Transverse colon (tissue), 4 donors: ENCODE measurements around the gene PYGM. TPM values are rescaled to one million over a fixed set of nuclear protein-coding genes. Genes with fewer than 3 reads are reported as not detected.

Source experiments
- DNase-seq: peaks from one replicate; pipeline ENCODE4 v3.0.0-alpha.2; 2019
- H3K27ac ChIP-seq, 4 donors: fragments of 200-600 bp; sonication (generic); 2 replicates each; pipeline ENCODE4 v1.5.1; 2016 to 2018; ENCODE audit warnings: inconsistent platforms in 4 of 4
- H3K27me3 ChIP-seq: fragments of 200-600 bp; sonication (generic); 2 replicates; pipeline ENCODE4 v1.5.1; 2017; ENCODE audit warnings: inconsistent platforms
- H3K36me3 ChIP-seq, 4 donors: fragments of 200-600 bp; sonication (generic); 2 replicates each; pipeline ENCODE4 v1.5.1; 2017 to 2019; ENCODE audit warnings: inconsistent platforms in 4 of 4
- H3K4me1 ChIP-seq, 4 donors: fragments of 200-600 bp; sonication (generic); 2 replicates each; pipeline ENCODE4 v1.5.1; 2017 to 2020; ENCODE audit warnings: inconsistent platforms in 4 of 4
- H3K4me3 ChIP-seq, 4 donors: fragments of 200-600 bp; sonication (generic); 1 replicate in 1 of 4; 2 replicates in 3 of 4; pipeline versions ENCODE4 v1.5.1 to v1.6.1; 2017 to 2019; ENCODE audit warnings: inconsistent platforms in 4 of 4
- H3K9me3 ChIP-seq, 2 donors: fragments of 200-600 bp; sonication (generic); 2 replicates each; pipeline ENCODE4 v1.5.1; 2017 to 2019; ENCODE audit warnings: inconsistent platforms in 2 of 2
- EP300 ChIP-seq: sonication (generic); formaldehyde crosslinking; IDR thresholded peaks from one replicate; pipeline ENCODE4 v1.6.1; 2017; ENCODE audit warnings: antibody characterized with exemption, low read depth
- POLR2A ChIP-seq: fragments of 450-650 bp; IDR thresholded peaks from one replicate; pipeline ENCODE4 v1.6.1; 2016; ENCODE audit warnings: antibody characterized with exemption, mild to moderate bottlenecking, moderate library complexity
- POLR2AphosphoS5 ChIP-seq, 3 donors: sonication (generic); formaldehyde crosslinking; IDR thresholded peaks; one replicate each; pipeline ENCODE4 v1.6.1; 2016; ENCODE audit warnings: antibody characterized with exemption in 3 of 3
- WGBS, 2 donors: methylation state at CpG; one replicate each; pipeline ENCODE4 v1.1.5; 2018; ENCODE audit warnings: low coverage in 1 of 2; 5-methylcytosine and 5-hydroxymethylcytosine counted together
- in situ Hi-C, 4 donors: fragments of 200-750 bp; cut with MboI; loops; one replicate each; pipeline versions ENCODE4 v1.15.0 to v1.15.1; 2017; ENCODE audit warnings: low sequenced_read_pairs in 3 of 4, low pct_ligation_motif_present in 1 of 4, low pct_unique_long_range_greater_than_20kb in 1 of 4
- intact Hi-C: fragments of 100-400 bp; cut with DNase I; formaldehyde crosslinking; loops from one replicate; pipeline ENCODE4 v1.15.1; 2023; ENCODE audit warnings: low total_unique reads
- total RNA-seq, 4 donors: library from RNA; depleted of rRNA; stranded (reverse); fragments of >200 nt; gene quantifications; one replicate each; pipeline ENCODE4 v1.1.0, GENCODE V29; 2016
- TF ChIP-seq, protein P1 (sequence below), 5 experiments: fragments of 200-600 bp in 3 of 5; fragments of 450-650 bp in 2 of 5; sonication (generic) in 3 of 5; IDR thresholded peaks; 1 replicate in 2 of 5; 2 replicates in 3 of 5; pipeline ENCODE4 v1.5.1; 2016 to 2017; ENCODE audit warnings: antibody characterized with exemption in 5 of 5, inconsistent platforms in 3 of 5, mild to moderate bottlenecking in 2 of 5, moderate library complexity in 1 of 5

Gene PYGM
- total RNA-seq, 4 donors from 2014 or later = 1.2 to 7.9 (median 2.2) TPM

GRCh38 chr11:64743591-64744543 lies 15.9 kb downstream of the PYGM start, which contains the start of gene RASGRP2:
Gene RASGRP2, minus strand, starts transcription at chr11:64744142. Its CDS starts 1,276 bp downstream, at chr11:64742866.
- H3K9me3 ChIP-seq = no peaks in the 10 kb centered on the region
- WGBS, 2 donors = 2% methylated on average over 43 of the region's 57 CpGs; no CpG with 5 or more reads in 1 of the 2 donors
- intact Hi-C loops = no loop called here
- peak within 1 kb of the TSS; percentile 85 to 95 (median 88) for H3K27ac ChIP-seq
- H3K36me3 ChIP-seq = no peaks in the 10 kb centered on the region
- in situ Hi-C loops = no loop called here
- peaks cover 6 to 41% (median 34%) of the 10 kb centered on the region in 4 donors for H3K4me1 ChIP-seq
- DNase-seq = peak; percentile 84
- peak within 1 kb of the TSS; percentile 32 to 56 (median 46) for H3K4me3 ChIP-seq
- H3K27me3 ChIP-seq = peaks cover 57% of the 10 kb centered on the region
- TF ChIP-seq EP300 (no peak), POLR2A (peak; percentile 30), POLR2AphosphoS5 (IDR thresholded peaks at IDR 0.05) (peak; percentile 44 to 72 (median 51))
- TF ChIP-seq, protein P1, sequence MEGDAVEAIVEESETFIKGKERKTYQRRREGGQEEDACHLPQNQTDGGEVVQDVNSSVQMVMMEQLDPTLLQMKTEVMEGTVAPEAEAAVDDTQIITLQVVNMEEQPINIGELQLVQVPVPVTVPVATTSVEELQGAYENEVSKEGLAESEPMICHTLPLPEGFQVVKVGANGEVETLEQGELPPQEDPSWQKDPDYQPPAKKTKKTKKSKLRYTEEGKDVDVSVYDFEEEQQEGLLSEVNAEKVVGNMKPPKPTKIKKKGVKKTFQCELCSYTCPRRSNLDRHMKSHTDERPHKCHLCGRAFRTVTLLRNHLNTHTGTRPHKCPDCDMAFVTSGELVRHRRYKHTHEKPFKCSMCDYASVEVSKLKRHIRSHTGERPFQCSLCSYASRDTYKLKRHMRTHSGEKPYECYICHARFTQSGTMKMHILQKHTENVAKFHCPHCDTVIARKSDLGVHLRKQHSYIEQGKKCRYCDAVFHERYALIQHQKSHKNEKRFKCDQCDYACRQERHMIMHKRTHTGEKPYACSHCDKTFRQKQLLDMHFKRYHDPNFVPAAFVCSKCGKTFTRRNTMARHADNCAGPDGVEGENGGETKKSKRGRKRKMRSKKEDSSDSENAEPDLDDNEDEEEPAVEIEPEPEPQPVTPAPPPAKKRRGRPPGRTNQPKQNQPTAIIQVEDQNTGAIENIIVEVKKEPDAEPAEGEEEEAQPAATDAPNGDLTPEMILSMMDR (IDR thresholded peaks at IDR 0.05) = peak; percentile 54 to 80 (median 59)

DNA sequence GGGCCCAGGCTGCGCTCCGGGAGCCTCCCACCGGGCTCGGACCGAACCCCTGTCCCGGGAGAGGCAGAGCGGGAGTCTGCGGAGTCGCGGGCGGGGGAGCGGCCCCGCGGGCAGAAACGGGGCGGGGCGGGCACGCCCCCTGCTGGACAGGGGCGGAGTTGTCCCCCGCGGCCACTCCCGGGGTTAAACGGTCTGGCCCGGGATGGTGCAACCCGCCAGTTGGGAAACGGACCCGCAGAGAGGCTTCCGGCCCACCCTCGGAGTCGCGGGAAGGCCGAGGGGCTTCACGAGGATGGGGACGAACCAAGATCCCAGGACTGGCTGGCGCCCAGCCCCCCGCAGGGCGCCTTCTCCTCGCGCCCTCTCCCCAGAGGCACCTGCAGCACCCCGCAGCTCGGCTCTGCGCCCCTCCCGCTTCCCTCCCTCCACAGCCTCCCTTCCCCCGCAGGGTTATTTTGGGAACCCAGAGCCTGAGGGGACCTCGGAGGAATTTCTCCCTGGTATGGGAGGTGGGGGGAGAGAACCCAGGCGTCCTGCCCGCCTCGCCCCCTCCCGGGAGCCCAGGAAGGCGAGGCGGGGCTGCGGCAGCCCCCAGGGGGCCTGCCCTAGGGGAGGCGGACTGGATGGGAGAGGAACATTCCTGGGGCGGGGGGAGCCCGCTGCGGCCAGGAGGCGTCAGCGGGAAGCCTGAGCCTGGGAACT lies 16.7 kb downstream of the PYGM start:
- Histone ChIP-seq H3K36me3 (no peaks in the 10 kb centered on the region), H3K27me3 (peaks cover 57% of the 10 kb centered on the region), H3K27ac (peak overlapping the region; percentile 85 to 95 (median 88)), H3K9me3 (no peaks in the 10 kb centered on the region), H3K4me3 (peak overlapping the region; percentile 40 to 56 (median 46)), H3K4me1 (peaks cover 6 to 41% (median 34%) of the 10 kb centered on the region in 4 donors)
- intact Hi-C loops (no loop called here), in situ Hi-C loops (no loop called here)
- 1% methylated on average over 21 of the region's 58 CpGs; no CpG with 5 or more reads in 1 of the 2 donors for WGBS, 2 donors
- DNase-seq = peak; percentile 80
- TF ChIP-seq POLR2A (no peak), EP300 (no peak), POLR2AphosphoS5 (IDR thresholded peaks at IDR 0.05) (peak in 2 of 3 donors; percentile 11 to 23)
- TF ChIP-seq, protein P1 (IDR thresholded peaks at IDR 0.05) = peak; percentile 50 to 94 (median 88)

GRCh38 chr11:64742087-64742888 lies 17.5 kb downstream of the PYGM start:
- 10% methylated on average over 44 of the region's 54 CpGs; no CpG with 5 or more reads in 1 of the 2 donors for WGBS, 2 donors
- intact Hi-C loops = no loop called here
- H3K4me3 ChIP-seq = peak overlapping the region; percentile 40 to 56 (median 46)
- H3K27ac ChIP-seq = peak overlapping the region; percentile 85 to 95 (median 88)
- no peak for DNase-seq
- H3K27me3 ChIP-seq = peaks cover 57% of the 10 kb centered on the region
- peaks cover 6 to 41% (median 34%) of the 10 kb centered on the region in 4 donors for H3K4me1 ChIP-seq
- H3K36me3 ChIP-seq = no peaks in the 10 kb centered on the region
- in situ Hi-C loops = no loop called here
- TF ChIP-seq POLR2A (no peak), EP300 (no peak), POLR2AphosphoS5 (IDR thresholded peaks at IDR 0.05) (no peak)
- TF ChIP-seq, protein P1 (IDR thresholded peaks at IDR 0.05) = no peak
- no peaks in the 10 kb centered on the region for H3K9me3 ChIP-seq
